ENCODE results near the gene USP2.
"Not testable (repeated sequence)": the region's sequence is repeated elsewhere in the genome, so short reads cannot be mapped to it uniquely, and the experiment has no call there.

The USP2 gene

DNA sequence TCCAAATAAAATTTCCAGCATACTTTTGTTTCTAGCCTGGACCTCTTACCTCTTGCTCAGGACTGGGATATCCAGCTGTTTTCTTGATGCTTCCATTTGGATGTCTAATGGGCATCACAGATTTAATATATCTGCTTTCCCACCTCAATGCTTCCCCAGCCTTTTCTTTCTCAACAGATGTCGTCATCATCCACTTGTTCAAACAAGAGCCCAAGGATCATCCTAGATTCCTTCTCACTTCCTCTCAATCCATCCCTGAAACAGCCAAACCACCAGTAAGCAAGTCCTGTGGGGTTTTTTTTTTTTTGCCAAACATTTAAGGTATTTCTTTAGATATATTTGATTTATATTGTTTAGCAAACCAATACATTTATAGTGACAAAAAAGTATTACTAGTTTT, 29.0 kb upstream of the USP2 start:
- Histone ChIP-seq H3K4me2 (ENCODE audit: low read length) (no peak overlapping the region), H3K4me1 (ENCODE audit: control insufficient read depth in 1 of 2, insufficient read depth in 2 of 2, low read length in 2 of 2) (no peaks in the 10 kb centered on the region), H3K9ac (ENCODE audit: low read length) (no peak overlapping the region), H2BK120ac (ENCODE audit: insufficient read depth, low read length, poor library complexity) (no peak overlapping the region), H4K8ac (ENCODE audit: low read depth, low read length) (no peak overlapping the region), H4K12ac (ENCODE audit: low read depth, low read length) (no peak overlapping the region), H3K27me3 (ENCODE audit: insufficient read depth, low read length) (no peaks in the 10 kb centered on the region), H2AFZ (ENCODE audit: insufficient read depth, low read length, poor library complexity) (no peak overlapping the region), H3K9me3 (ENCODE audit: insufficient read depth, low read depth, low read length) (no peaks in the 10 kb centered on the region), H4K91ac (ENCODE audit: low read depth, low read length) (no peak overlapping the region), H2BK12ac (ENCODE audit: low read length) (no peak overlapping the region), H3K4me3 (ENCODE audit: low read depth, low read length) (no peak overlapping the region), H3K18ac (ENCODE audit: low read length) (no peak overlapping the region), H3K36me3 (ENCODE audit: control insufficient read depth in 1 of 2, insufficient read depth in 2 of 2, low read length in 2 of 2) (no peaks in the 10 kb centered on the region), H2AK5ac (ENCODE audit: low read length) (no peak overlapping the region), H3K79me1 (ENCODE audit: low read length) (no peaks in the 10 kb centered on the region), H2BK5ac (ENCODE audit: low read depth, low read length, poor library complexity) (no peak overlapping the region), H3K14ac (ENCODE audit: low read length) (no peak overlapping the region), H3K79me2 (ENCODE audit: control insufficient read depth, insufficient read depth, low read length, poor library complexity) (no peaks in the 10 kb centered on the region), H3K4ac (ENCODE audit: low read depth, low read length) (no peak overlapping the region), H3K23ac (ENCODE audit: low read length) (no peak overlapping the region), H3K27ac (ENCODE audit: low read depth, low read length) (no peak overlapping the region)
- no CpG with 5 or more reads among the region's 1 CpG for WGBS (ENCODE audit: extremely low coverage, insufficient coverage, insufficient read length)
- no peak for DNase-seq

DNA sequence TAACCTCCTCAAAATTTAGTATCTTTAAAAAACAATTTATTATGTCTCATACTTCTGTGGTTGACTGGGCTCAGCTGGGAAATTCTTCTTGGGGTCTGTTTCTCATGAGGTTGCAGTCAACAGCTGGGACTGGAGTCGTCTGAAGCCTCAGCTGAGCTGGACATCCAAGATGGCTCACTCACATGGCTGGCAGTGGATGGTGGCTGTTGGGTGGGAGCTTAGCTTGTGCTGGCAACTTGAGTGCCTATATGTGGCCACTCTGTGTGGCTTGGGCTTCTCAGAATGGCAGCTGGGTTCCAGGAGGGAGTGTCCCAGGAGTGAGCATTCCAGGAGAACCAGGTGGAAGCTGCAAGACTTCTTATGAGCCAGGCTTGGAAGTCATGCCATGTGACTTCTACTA, 28.2 kb upstream of the USP2 start:
- no peak overlapping the region for H3K23ac ChIP-seq (ENCODE audit: low read length)
- H3K27me3 ChIP-seq (ENCODE audit: insufficient read depth, low read length): no peaks in the 10 kb centered on the region
- no peak overlapping the region for H4K91ac ChIP-seq (ENCODE audit: low read depth, low read length)
- no peak overlapping the region for H4K8ac ChIP-seq (ENCODE audit: low read depth, low read length)
- H3K4me2 ChIP-seq (ENCODE audit: low read length): no peak overlapping the region
- no peaks in the 10 kb centered on the region for H3K4me1 ChIP-seq (ENCODE audit: control insufficient read depth in 1 of 2, insufficient read depth in 2 of 2, low read length in 2 of 2)
- no peak overlapping the region for H3K4me3 ChIP-seq (ENCODE audit: low read depth, low read length)
- no peak overlapping the region for H3K14ac ChIP-seq (ENCODE audit: low read length)
- no peak overlapping the region for H3K9ac ChIP-seq (ENCODE audit: low read length)
- no peaks in the 10 kb centered on the region for H3K79me1 ChIP-seq (ENCODE audit: low read length)
- H3K79me2 ChIP-seq (ENCODE audit: control insufficient read depth, insufficient read depth, low read length, poor library complexity): no peaks in the 10 kb centered on the region
- H2BK12ac ChIP-seq (ENCODE audit: low read length): no peak overlapping the region
- no peak overlapping the region for H3K4ac ChIP-seq (ENCODE audit: low read depth, low read length)
- H4K12ac ChIP-seq (ENCODE audit: low read depth, low read length): no peak overlapping the region
- H2AK5ac ChIP-seq (ENCODE audit: low read length): no peak overlapping the region
- H3K9me3 ChIP-seq (ENCODE audit: insufficient read depth, low read depth, low read length): no peaks in the 10 kb centered on the region
- no peak overlapping the region for H2BK5ac ChIP-seq (ENCODE audit: low read depth, low read length, poor library complexity)
- WGBS (ENCODE audit: extremely low coverage, insufficient coverage, insufficient read length): no CpG with 5 or more reads among the region's 1 CpG
- no peak overlapping the region for H2BK120ac ChIP-seq (ENCODE audit: insufficient read depth, low read length, poor library complexity)
- H3K27ac ChIP-seq (ENCODE audit: low read depth, low read length): no peak overlapping the region
- H3K36me3 ChIP-seq (ENCODE audit: control insufficient read depth in 1 of 2, insufficient read depth in 2 of 2, low read length in 2 of 2): no peaks in the 10 kb centered on the region
- no peak overlapping the region for H2AFZ ChIP-seq (ENCODE audit: insufficient read depth, low read length, poor library complexity)
- DNase-seq: no peak
- H3K18ac ChIP-seq (ENCODE audit: low read length): no peak overlapping the region

DNA sequence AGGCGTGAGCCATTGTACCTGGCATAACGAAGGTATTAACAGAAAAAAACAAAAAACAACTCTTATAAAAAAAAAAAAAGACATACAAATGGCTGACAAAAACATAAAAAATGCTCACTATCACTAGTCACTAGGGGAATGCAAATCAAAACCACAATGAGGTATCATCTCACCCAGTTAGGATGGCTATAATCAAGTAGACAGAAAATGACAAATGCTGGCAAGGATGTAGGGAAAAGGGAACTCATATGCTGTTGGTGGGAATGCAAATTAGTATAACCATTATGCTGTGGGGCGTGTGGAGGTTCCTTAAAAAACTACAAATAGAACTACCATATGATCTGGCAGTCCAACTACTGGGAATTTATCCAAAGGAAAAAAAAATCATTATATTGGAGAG, 24.5 kb upstream of the USP2 start:
- H3K9me3 ChIP-seq (ENCODE audit: insufficient read depth, low read depth, low read length): no peaks in the 10 kb centered on the region
- no peak overlapping the region for H3K4me2 ChIP-seq (ENCODE audit: low read length)
- no peaks in the 10 kb centered on the region for H3K36me3 ChIP-seq (ENCODE audit: control insufficient read depth in 1 of 2, insufficient read depth in 2 of 2, low read length in 2 of 2)
- H3K79me1 ChIP-seq (ENCODE audit: low read length): no peaks in the 10 kb centered on the region
- no peak overlapping the region for H4K8ac ChIP-seq (ENCODE audit: low read depth, low read length)
- no peak overlapping the region for H2BK120ac ChIP-seq (ENCODE audit: insufficient read depth, low read length, poor library complexity)
- no peaks in the 10 kb centered on the region for H3K27me3 ChIP-seq (ENCODE audit: insufficient read depth, low read length)
- no peak overlapping the region for H3K4ac ChIP-seq (ENCODE audit: low read depth, low read length)
- no peak overlapping the region for H3K9ac ChIP-seq (ENCODE audit: low read length)
- no CpG with 5 or more reads among the region's 3 CpGs for WGBS (ENCODE audit: extremely low coverage, insufficient coverage, insufficient read length)
- no peak overlapping the region for H3K23ac ChIP-seq (ENCODE audit: low read length)
- H2AK5ac ChIP-seq (ENCODE audit: low read length): no peak overlapping the region
- H2BK12ac ChIP-seq (ENCODE audit: low read length): no peak overlapping the region
- H3K79me2 ChIP-seq (ENCODE audit: control insufficient read depth, insufficient read depth, low read length, poor library complexity): no peaks in the 10 kb centered on the region
- H3K27ac ChIP-seq (ENCODE audit: low read depth, low read length): no peak overlapping the region
- H3K18ac ChIP-seq (ENCODE audit: low read length): no peak overlapping the region
- no peak overlapping the region for H4K12ac ChIP-seq (ENCODE audit: low read depth, low read length)
- H3K14ac ChIP-seq (ENCODE audit: low read length): no peak overlapping the region
- no peak overlapping the region for H2AFZ ChIP-seq (ENCODE audit: insufficient read depth, low read length, poor library complexity)
- no peak overlapping the region for H3K4me3 ChIP-seq (ENCODE audit: low read depth, low read length)
- no peak overlapping the region for H2BK5ac ChIP-seq (ENCODE audit: low read depth, low read length, poor library complexity)
- no peak for DNase-seq
- H4K91ac ChIP-seq (ENCODE audit: low read depth, low read length): no peak overlapping the region
- no peaks in the 10 kb centered on the region for H3K4me1 ChIP-seq (ENCODE audit: control insufficient read depth in 1 of 2, insufficient read depth in 2 of 2, low read length in 2 of 2)

DNA sequence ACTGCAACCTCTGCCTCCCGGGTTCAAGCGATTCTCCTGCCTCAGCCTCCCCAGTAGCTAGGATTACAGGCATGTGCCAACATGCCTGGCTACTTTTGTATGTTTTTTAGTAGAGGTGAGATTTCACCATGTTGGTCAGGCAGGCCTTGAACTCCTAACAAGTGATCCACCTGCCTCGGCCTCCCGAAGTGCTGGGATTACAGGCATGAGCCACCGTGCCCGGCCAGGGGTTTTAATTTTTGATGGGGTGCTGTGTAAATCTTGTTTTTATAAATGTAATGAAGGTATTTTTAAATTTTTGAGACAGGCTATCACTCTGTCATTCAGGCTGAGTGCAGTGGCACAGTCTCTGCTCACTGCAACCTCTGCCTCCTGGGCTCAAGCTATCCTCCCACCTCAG, 24.0 kb upstream of the USP2 start:
- not testable (repeated sequence) for H4K91ac ChIP-seq (ENCODE audit: low read depth, low read length); H4K8ac ChIP-seq (ENCODE audit: low read depth, low read length); H3K4me3 ChIP-seq (ENCODE audit: low read depth, low read length); H3K79me2 ChIP-seq (ENCODE audit: control insufficient read depth, insufficient read depth, low read length, poor library complexity); H3K4me2 ChIP-seq (ENCODE audit: low read length); H2BK12ac ChIP-seq (ENCODE audit: low read length); H3K27ac ChIP-seq (ENCODE audit: low read depth, low read length); H3K4me1 ChIP-seq (ENCODE audit: control insufficient read depth in 1 of 2, insufficient read depth in 2 of 2, low read length in 2 of 2); H2AK5ac ChIP-seq (ENCODE audit: low read length); H4K12ac ChIP-seq (ENCODE audit: low read depth, low read length); H3K23ac ChIP-seq (ENCODE audit: low read length); H2BK120ac ChIP-seq (ENCODE audit: insufficient read depth, low read length, poor library complexity); H3K27me3 ChIP-seq (ENCODE audit: insufficient read depth, low read length); H3K4ac ChIP-seq (ENCODE audit: low read depth, low read length); H3K14ac ChIP-seq (ENCODE audit: low read length); DNase-seq; H2BK5ac ChIP-seq (ENCODE audit: low read depth, low read length, poor library complexity); H3K18ac ChIP-seq (ENCODE audit: low read length); H3K79me1 ChIP-seq (ENCODE audit: low read length); H3K9me3 ChIP-seq (ENCODE audit: insufficient read depth, low read depth, low read length); H3K9ac ChIP-seq (ENCODE audit: low read length); H3K36me3 ChIP-seq (ENCODE audit: control insufficient read depth in 1 of 2, insufficient read depth in 2 of 2, low read length in 2 of 2); H2AFZ ChIP-seq (ENCODE audit: insufficient read depth, low read length, poor library complexity)
- no CpG with 5 or more reads among the region's 6 CpGs for WGBS (ENCODE audit: extremely low coverage, insufficient coverage, insufficient read length)
